Measurements from ENCODE around the gene NDUFB6. TPM values are rescaled to one million over a fixed set of nuclear protein-coding genes. Genes with fewer than 3 reads are reported as not detected.
"Not testable (repeated sequence)": the region's sequence is repeated elsewhere in the genome, so short reads cannot be mapped to it uniquely, and the experiment has no call there.

The NDUFB6 gene
- total and polyA plus RNA-seq, 10 of the 15 experiments (the other 5 are each of a cell fraction or from before 2014, with no cell fraction given): 26.3 to 269 (median 61.4) TPM

DNA sequence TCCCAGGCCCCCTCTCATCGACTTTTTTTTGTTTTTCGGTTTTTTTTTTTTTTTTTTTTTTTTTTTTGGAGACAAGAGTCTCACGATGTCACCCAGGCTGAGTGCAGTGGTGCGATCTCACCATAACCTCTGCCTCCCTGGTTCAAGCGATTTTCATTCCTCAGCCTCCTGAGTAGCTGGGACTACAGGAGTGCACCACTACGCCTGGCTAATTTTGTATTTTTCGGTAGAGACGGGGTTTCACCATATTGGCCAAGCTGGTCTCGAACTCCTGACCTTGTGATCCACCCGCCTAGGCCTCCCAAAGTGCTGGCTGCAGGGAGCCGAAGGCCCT lies 48.4 kb downstream of the NDUFB6 start:
- Histone ChIP-seq H3K4me2 (ENCODE audit: control insufficient read depth, insufficient read depth) (peak overlapping the region; percentile 86), H3K79me2 (ENCODE audit: control insufficient read depth, insufficient read depth, low read length) (peaks cover 25% of the 10 kb centered on the region), H3K4me3 (peak overlapping the region; percentile 98)
- H2AFZ ChIP-seq (ENCODE audit: control insufficient read depth, low read depth, low read length); H3K27ac ChIP-seq (ENCODE audit: control insufficient read depth, insufficient read depth); H3K4me1 ChIP-seq (ENCODE audit: control insufficient read depth, insufficient read depth, low read length); H3K36me3 ChIP-seq (ENCODE audit: control insufficient read depth in 2 of 2, insufficient read depth in 2 of 2, low read length in 1 of 2); DNase-seq (ENCODE audit: low read depth, low spot score); FAIRE-seq; H3K27me3 ChIP-seq (replicated peaks in 1 of 2; ENCODE audit: control insufficient read depth in 2 of 2, insufficient read depth in 2 of 2, low read length in 1 of 2); H3K9ac ChIP-seq (ENCODE audit: control insufficient read depth, insufficient read depth, low read length); BruUV-seq (replicated peaks); H4K20me1 ChIP-seq (ENCODE audit: control insufficient read depth, insufficient read depth); ATAC-seq; H3K9me3 ChIP-seq (replicated peaks; ENCODE audit: control insufficient read depth, insufficient read depth, low read length); in situ Hi-C loops (cut with MboI): not testable (repeated sequence)
- intact Hi-C loops (cut with micrococcal nuclease; ENCODE audit: unreplicated experiment): loop anchor here (2.0 kb wide), 1 partner anchor 48 kb away; the partner anchor contains the start of gene NDUFB6
- 97% methylated on average over 10 of the region's 11 CpGs for WGBS (ENCODE audit: insufficient coverage, insufficient replicate concordance, low lambda C conversion rate, missing lambda C conversion rate)
- CTCF ChIA-PET: interaction anchor here (1.0 to 3.3 kb wide), 6 partner anchors 21 to 145 kb away, joined by 3 to 58 read pairs (median 20); partner anchors contain the start of genes SMIM27 and TOPORS
- TF ChIP-seq, protein P1, sequence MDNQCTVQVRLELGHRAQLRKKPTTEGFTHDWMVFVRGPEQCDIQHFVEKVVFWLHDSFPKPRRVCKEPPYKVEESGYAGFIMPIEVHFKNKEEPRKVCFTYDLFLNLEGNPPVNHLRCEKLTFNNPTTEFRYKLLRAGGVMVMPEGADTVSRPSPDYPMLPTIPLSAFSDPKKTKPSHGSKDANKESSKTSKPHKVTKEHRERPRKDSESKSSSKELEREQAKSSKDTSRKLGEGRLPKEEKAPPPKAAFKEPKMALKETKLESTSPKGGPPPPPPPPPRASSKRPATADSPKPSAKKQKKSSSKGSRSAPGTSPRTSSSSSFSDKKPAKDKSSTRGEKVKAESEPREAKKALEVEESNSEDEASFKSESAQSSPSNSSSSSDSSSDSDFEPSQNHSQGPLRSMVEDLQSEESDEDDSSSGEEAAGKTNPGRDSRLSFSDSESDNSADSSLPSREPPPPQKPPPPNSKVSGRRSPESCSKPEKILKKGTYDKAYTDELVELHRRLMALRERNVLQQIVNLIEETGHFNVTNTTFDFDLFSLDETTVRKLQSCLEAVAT (IDR thresholded peaks at IDR 0.05): peak; percentile 95
- RAD21 ChIA-PET (ENCODE audit: unreplicated experiment): interaction anchor here (0.6 to 2.5 kb wide), 3 partner anchors 14 to 147 kb away, joined by 3 to 36 read pairs (median 4); partner anchors contain the start of gene ACO1
- POLR2A ChIA-PET: interaction anchor here (2.5 to 3.3 kb wide), 3 partner anchors 26 to 140 kb away, joined by 9 to 19 read pairs (median 12); partner anchors contain the start of genes ACO1, SMIM27 and TOPORS
- SMC1A ChIA-PET (ENCODE audit: uncharacterized antibody, unreplicated experiment): interaction anchor here (1.1 to 4.4 kb wide), 7 partner anchors 18 to 145 kb away, joined by 3 to 40 read pairs (median 6); partner anchors contain the start of genes ACO1 and NDUFB6

DNA sequence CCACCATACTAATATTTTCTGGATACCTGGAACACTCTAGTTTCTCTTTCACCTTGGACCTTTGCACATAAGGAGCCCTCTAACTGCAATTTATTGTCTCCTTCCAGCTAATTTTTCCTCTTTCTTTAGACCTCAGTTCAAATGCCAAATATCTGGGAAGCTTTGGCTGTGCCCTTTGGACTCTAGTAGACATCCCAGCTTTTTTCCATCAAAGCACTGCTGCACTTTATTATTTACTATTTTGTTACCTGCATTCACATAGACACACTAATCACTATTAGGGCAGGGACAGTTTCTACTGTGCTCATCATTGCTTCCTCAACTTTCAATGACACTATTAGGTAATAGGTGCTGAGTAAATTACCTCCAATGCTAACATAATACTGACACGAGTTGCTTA lies 49.0 kb downstream of the NDUFB6 start:
- Histone ChIP-seq H3K9me3 (replicated peaks; ENCODE audit: control insufficient read depth, insufficient read depth, low read length) (peaks cover under 1% of the 10 kb centered on the region; the same call in 1 of the 3 replicates), H3K4me1 (ENCODE audit: control insufficient read depth, insufficient read depth, low read length) (no peaks in the 10 kb centered on the region; the same call in 1 of the 2 replicates), H4K20me1 (ENCODE audit: control insufficient read depth, insufficient read depth) (no peaks in the 10 kb centered on the region), H3K36me3 (ENCODE audit: control insufficient read depth in 2 of 2, insufficient read depth in 2 of 2, low read length in 1 of 2) (no peaks in the 10 kb centered on the region), H3K9ac (ENCODE audit: control insufficient read depth, insufficient read depth, low read length) (no peak overlapping the region), H3K4me3 (0 out of 2 replicates have a peak overlapping the region, but pooled peaks have one; percentile 32), H3K79me2 (ENCODE audit: control insufficient read depth, insufficient read depth, low read length) (peaks cover 25% of the 10 kb centered on the region), H3K4me2 (ENCODE audit: control insufficient read depth, insufficient read depth) (peak overlapping the region; percentile 86), H3K27ac (ENCODE audit: control insufficient read depth, insufficient read depth) (no peak overlapping the region), H2AFZ (ENCODE audit: control insufficient read depth, low read depth, low read length) (no peak overlapping the region), H3K27me3 (replicated peaks in 1 of 2; ENCODE audit: control insufficient read depth in 2 of 2, insufficient read depth in 2 of 2, low read length in 1 of 2) (no peaks in the 10 kb centered on the region)
- no peak for DNase-seq (ENCODE audit: low read depth, low spot score)
- intact Hi-C loops (cut with micrococcal nuclease; ENCODE audit: unreplicated experiment): loop anchor here (2.0 kb wide), 1 partner anchor 49 kb away; the partner anchor contains the start of gene NDUFB6
- in situ Hi-C loops (cut with MboI): no loop called here
- ChIA-PET SMC1A (ENCODE audit: uncharacterized antibody, unreplicated experiment) (interaction anchor here (1.0 to 4.4 kb wide), 4 partner anchors 26 to 144 kb away, joined by 3 to 40 read pairs (median 4); no protein-coding TSS in a partner anchor), CTCF (interaction anchor here (0.7 to 1.3 kb wide), 3 partner anchors 48 to 145 kb away, joined by 3 to 5 read pairs (median 3); no protein-coding TSS in a partner anchor), POLR2A (interaction anchor here (2.6 to 3.3 kb wide), 2 partner anchors 26 to 140 kb away, joined by 9 to 19 read pairs; partner anchors contain the start of gene ACO1), RAD21 (ENCODE audit: unreplicated experiment) (interaction anchor here (1.3 kb wide), 1 partner anchor 146 kb away, joined by 3 read pairs; no protein-coding TSS in a partner anchor)
- WGBS (ENCODE audit: insufficient coverage, insufficient replicate concordance, low lambda C conversion rate, missing lambda C conversion rate): 54% methylated on average over 1 of the region's 1 CpG
- no peak for ATAC-seq
- BruUV-seq (replicated peaks): no TSS peak
- FAIRE-seq: no peak
- TF ChIP-seq CHD2 (IDR thresholded peaks at IDR 0.05; ENCODE audit: borderline replicate concordance, low read depth, low read length) (no peak), SRF (IDR thresholded peaks at IDR 0.05; ENCODE audit: low read depth in 2 of 2, low read length in 2 of 2) (no peak)
- TF ChIP-seq, protein P2, sequence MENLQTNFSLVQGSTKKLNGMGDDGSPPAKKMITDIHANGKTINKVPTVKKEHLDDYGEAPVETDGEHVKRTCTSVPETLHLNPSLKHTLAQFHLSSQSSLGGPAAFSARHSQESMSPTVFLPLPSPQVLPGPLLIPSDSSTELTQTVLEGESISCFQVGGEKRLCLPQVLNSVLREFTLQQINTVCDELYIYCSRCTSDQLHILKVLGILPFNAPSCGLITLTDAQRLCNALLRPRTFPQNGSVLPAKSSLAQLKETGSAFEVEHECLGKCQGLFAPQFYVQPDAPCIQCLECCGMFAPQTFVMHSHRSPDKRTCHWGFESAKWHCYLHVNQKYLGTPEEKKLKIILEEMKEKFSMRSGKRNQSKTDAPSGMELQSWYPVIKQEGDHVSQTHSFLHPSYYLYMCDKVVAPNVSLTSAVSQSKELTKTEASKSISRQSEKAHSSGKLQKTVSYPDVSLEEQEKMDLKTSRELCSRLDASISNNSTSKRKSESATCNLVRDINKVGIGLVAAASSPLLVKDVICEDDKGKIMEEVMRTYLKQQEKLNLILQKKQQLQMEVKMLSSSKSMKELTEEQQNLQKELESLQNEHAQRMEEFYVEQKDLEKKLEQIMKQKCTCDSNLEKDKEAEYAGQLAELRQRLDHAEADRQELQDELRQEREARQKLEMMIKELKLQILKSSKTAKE (IDR thresholded peaks at IDR 0.05; ENCODE audit: low read depth, poor library complexity, severe bottlenecking): no peak
- TF ChIP-seq, protein P3, sequence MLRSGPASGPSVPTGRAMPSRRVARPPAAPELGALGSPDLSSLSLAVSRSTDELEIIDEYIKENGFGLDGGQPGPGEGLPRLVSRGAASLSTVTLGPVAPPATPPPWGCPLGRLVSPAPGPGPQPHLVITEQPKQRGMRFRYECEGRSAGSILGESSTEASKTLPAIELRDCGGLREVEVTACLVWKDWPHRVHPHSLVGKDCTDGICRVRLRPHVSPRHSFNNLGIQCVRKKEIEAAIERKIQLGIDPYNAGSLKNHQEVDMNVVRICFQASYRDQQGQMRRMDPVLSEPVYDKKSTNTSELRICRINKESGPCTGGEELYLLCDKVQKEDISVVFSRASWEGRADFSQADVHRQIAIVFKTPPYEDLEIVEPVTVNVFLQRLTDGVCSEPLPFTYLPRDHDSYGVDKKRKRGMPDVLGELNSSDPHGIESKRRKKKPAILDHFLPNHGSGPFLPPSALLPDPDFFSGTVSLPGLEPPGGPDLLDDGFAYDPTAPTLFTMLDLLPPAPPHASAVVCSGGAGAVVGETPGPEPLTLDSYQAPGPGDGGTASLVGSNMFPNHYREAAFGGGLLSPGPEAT (IDR thresholded peaks at IDR 0.05; ENCODE audit: low read depth): no peak

Data from GM12878 (cell line).